RWPE1 (cell line): ENCODE measurements around the gene CD2BP2.
"Not testable (repeated sequence)": the region's sequence is repeated elsewhere in the genome, so short reads cannot be mapped to it uniquely, and the experiment has no call there.

Experiments
- CTCF ChIA-PET: fragments of 350-600 bp; sonication (Branson Sonifier 250); formaldehyde crosslinking; extraction: SDS; loops from one replicate; lab custom pipeline; 2021; lab: Yijun Ruan, JAX
- POLR2A ChIA-PET: fragments of 400-600 bp; formaldehyde crosslinking; extraction: SDS; loops from one replicate; lab custom pipeline; 2020; ENCODE audit warnings: antibody characterized with exemption; ENCODE audit not compliant: low non-redundant PET; lab: Yijun Ruan, JAX
- DNase-seq: peaks from one replicate; pipeline ENCODE4 v3.0.0; 2012; ENCODE audit warnings: low spot score
- H3K27ac ChIP-seq: fragments of 450-650 bp; 2 replicates; pipeline ENCODE4 v1.5.1; 2017
- TF ChIP-seq, protein P1 (sequence below): fragments of 450-650 bp; conservative IDR thresholded peaks from 2 replicates; pipeline ENCODE4 v1.5.1; 2017; ENCODE audit warnings: low read depth, mild to moderate bottlenecking

CD2BP2 gene

DNA sequence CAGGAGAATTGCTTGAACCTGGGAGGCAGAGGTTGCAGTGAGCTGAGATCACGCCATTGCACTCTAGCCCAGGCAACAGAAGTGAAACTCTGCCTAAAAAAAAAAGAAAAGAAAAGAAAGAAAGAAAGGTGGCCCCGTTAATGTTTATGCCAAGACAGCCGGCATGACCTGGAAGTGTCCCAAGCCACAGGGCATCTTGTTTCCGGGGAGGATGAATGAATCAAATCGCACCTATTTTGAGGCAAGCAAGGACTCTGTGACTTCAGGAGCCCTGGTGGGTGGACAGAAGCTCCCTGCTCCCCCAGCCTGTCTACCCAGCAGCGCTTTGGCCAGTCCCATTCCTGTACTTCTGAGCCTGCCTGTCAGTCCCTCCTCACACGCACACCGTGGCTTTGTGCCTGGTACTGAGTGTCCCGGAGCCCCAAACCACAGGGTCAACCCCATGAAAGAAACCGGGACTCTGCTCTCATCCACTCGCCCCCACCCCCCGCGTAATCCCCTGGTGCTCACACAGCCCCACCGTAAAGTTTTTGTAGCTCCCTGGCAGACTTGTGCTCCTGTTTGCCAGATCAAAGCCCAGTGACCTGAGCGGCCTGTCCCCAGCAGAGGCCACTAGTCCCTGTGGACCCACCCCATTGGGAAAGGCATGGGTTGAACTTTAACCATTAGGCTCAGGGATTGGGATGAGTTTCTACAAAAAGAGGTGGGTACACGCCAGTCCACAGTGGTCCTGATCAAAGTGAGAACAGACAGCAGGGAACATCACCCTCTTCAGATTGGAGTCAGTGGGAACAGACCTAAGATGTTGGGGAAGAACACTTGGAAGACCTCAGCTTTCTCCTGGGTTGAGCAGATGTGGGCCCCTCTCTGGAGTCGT is 19.3 kb downstream of the CD2BP2 start:
- CTCF ChIA-PET: no interaction called here
- POLR2A ChIA-PET: interaction anchor here (1.3 kb wide), 1 partner anchor 19 kb away, joined by 4 read pairs; the partner anchor contains the start of gene CD2BP2
- TF ChIP-seq, protein P1, sequence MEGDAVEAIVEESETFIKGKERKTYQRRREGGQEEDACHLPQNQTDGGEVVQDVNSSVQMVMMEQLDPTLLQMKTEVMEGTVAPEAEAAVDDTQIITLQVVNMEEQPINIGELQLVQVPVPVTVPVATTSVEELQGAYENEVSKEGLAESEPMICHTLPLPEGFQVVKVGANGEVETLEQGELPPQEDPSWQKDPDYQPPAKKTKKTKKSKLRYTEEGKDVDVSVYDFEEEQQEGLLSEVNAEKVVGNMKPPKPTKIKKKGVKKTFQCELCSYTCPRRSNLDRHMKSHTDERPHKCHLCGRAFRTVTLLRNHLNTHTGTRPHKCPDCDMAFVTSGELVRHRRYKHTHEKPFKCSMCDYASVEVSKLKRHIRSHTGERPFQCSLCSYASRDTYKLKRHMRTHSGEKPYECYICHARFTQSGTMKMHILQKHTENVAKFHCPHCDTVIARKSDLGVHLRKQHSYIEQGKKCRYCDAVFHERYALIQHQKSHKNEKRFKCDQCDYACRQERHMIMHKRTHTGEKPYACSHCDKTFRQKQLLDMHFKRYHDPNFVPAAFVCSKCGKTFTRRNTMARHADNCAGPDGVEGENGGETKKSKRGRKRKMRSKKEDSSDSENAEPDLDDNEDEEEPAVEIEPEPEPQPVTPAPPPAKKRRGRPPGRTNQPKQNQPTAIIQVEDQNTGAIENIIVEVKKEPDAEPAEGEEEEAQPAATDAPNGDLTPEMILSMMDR: no peak
- H3K27ac ChIP-seq: peak overlapping the region; percentile 97
- no peak for DNase-seq

DNA sequence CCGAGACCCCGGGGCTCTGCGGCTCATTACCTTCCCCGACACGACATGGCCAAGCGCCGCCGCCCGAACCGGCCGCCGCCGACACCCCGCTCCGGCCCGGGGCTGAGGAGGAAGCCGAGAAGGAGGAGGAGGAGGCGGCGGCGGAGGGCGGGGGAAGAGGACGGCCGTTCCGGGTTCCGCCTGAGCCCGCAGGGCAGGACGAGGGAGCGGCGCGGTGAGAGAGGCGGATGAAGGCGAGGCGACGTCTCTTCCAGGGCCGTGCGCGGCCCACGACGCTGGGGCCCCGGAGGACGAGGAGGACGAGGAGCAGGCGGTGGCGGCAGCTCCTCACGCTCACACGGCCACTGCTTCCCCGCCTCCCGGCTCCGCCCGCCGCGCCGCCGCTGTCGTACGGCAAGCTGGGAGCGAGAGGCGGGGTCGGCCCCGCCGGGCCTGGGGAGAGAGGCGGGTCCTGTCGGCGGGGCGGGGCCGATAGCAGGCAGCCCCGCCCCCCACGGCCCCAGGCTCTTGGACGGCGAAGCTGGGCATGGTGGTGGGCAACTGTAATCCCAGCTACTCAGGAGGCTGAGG is 20.0 kb downstream of the CD2BP2 start:
- CTCF ChIA-PET: not testable (repeated sequence)
- peak overlapping the region; percentile 97 for H3K27ac ChIP-seq
- POLR2A ChIA-PET: interaction anchor here (1.3 kb wide), 1 partner anchor 19 kb away, joined by 4 read pairs; the partner anchor contains the start of gene CD2BP2
- DNase-seq: peak; percentile 42

DNA sequence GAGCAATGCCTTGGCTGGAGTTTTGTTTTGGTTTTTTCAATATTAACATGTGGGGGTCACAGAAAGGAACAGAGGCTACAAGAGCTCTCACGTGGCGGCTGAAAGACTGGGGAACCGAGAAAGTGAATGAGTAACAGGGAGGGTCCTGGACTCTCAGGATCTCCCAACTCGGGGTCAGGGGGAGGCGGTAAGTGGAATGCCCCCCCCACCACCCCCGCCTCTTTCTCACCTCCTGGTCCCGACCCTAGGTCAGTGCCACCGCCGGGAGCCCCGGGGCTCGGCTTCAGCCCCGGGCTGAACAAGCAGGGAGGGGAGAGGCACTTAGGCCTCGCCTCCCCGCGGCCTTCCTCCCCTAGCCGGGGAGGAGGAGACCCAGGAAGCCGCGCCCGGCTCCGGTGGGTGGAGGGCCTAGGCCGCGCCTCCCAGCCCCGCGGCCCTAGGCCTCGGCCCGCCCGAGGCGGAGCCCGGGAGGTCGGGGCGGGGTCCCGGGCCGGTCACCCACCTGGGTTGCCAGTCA is 20.6 kb downstream of the CD2BP2 start:
- peak overlapping the region; percentile 97 for H3K27ac ChIP-seq
- CTCF ChIA-PET: not testable (repeated sequence)
- POLR2A ChIA-PET: interaction anchor here (1.3 kb wide), 1 partner anchor 20 kb away, joined by 4 read pairs; the partner anchor contains the start of gene CD2BP2
- peak; percentile 46 for DNase-seq

DNA sequence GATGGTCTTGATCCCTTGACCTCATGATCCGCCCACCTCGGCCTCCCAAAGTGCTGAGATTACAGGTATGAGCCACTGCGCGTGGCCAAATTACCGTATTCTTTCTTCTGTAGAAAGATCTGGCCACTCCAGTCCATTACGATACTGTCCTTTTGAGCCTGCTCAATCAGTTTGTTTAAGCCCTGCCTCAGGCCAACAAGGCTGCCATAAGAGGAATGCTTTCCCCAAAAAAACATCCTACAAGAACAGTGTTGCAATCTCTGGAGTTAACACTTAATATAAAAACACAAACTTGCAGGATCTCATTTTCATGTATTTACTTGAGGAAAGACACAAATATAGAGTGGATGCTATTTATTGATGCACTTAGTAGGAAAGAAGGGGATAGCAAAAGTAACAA is 30.9 kb downstream of the CD2BP2 start:
- DNase-seq, CTCF ChIA-PET, H3K27ac ChIP-seq, POLR2A ChIA-PET: not testable (repeated sequence)

- CTCF ChIA-PET, H3K27ac ChIP-seq, DNase-seq, POLR2A ChIA-PET: not testable (repeated sequence)
These were observed 36.5 kb downstream of the CD2BP2 start for GRCh38 chr16:30318647-30319046.

DNA sequence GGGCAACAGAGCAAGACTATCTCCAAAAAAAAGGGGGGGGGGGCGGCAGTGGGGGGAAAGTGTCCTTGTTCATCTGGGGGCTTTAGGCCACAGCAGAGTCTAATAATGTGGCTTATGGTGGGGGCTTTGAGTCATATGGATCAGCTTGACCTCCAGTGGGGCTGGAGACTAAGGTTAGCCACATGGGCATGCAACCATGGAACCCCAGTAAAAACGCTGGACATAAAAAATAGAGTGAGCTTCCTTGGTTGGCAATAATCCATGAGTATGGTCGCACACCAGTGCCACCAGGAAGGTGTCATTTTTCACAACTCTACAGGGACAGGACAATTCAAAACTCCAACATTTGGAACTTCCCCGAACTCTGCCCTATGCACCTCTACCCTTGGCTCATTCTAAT is 44.2 kb downstream of the CD2BP2 start:
- H3K27ac ChIP-seq, DNase-seq, POLR2A ChIA-PET, CTCF ChIA-PET: not testable (repeated sequence)

DNA sequence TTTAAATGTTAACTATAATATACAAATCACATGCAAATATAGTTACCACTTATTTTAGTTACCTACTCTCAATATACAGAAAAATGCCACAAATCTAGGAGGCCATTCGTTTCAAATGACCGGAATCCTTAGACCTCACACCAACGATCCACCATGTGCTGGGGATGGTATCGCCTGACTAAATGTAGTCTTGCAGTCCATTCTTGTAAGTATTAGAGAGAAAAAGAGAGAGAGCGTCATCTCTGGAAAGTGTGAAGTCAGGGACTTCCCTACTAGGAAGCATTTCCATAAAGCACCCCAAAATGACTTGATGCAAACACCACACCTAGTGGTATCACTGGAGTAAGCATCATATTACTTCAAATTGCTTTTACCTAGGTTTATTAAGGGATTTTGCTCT is 45.9 kb downstream of the CD2BP2 start:
- CTCF ChIA-PET, POLR2A ChIA-PET, H3K27ac ChIP-seq, DNase-seq: not testable (repeated sequence)
